ENCODE measurements around the gene UGGT2.

DNA sequence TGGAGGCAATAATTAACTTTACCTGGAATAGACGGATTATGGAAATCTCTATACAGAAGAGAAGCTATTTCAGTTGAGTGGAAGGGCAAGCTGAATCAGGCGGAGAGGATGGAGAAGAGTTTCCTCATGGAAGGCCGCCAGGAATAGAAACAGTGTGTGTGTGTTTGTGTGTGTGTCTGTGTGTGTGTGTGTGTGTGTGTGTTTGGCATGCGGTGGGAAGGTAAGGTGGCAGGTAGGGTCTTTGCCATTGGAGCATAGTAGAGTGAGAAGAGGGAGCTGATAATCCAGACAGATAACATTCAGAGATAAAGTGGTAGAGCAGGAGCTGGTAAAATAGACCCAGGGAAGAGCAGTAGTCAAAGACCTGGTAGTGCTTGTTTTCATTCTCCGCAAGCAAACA, 27.5 kb upstream of the UGGT2 start:
- TF ChIP-seq POLR2A (IDR thresholded peaks at IDR 0.05): no peak
- TF ChIP-seq, protein P1, sequence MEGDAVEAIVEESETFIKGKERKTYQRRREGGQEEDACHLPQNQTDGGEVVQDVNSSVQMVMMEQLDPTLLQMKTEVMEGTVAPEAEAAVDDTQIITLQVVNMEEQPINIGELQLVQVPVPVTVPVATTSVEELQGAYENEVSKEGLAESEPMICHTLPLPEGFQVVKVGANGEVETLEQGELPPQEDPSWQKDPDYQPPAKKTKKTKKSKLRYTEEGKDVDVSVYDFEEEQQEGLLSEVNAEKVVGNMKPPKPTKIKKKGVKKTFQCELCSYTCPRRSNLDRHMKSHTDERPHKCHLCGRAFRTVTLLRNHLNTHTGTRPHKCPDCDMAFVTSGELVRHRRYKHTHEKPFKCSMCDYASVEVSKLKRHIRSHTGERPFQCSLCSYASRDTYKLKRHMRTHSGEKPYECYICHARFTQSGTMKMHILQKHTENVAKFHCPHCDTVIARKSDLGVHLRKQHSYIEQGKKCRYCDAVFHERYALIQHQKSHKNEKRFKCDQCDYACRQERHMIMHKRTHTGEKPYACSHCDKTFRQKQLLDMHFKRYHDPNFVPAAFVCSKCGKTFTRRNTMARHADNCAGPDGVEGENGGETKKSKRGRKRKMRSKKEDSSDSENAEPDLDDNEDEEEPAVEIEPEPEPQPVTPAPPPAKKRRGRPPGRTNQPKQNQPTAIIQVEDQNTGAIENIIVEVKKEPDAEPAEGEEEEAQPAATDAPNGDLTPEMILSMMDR (IDR thresholded peaks at IDR 0.05): no peak
